Mononuclear cell (primary cell): Measurements from ENCODE around the gene ZNF205. TPM values are rescaled to one million over a fixed set of nuclear protein-coding genes. Genes with fewer than 3 reads are reported as not detected.
A peak's percentile ranks its signal among the peaks of the same experiment; 100 is the strongest.
"Not testable (repeated sequence)": the region's sequence is repeated elsewhere in the genome, so short reads cannot be mapped to it uniquely, and the experiment has no call there.

Experiments used
- H3K27me3 ChIP-seq: 2 replicates; pipeline ENCODE4 v1.6.0; 2011; ENCODE audit warnings: low read length, control low read depth; ENCODE audit not compliant: insufficient read depth
- H3K4me1 ChIP-seq: 2 replicates; pipeline ENCODE4 v1.5.1; 2011; ENCODE audit warnings: mild to moderate bottlenecking, low read length, control low read depth; ENCODE audit not compliant: insufficient read depth
- H3K4me3 ChIP-seq: 2 replicates; pipeline ENCODE4 v1.5.1; 2011; ENCODE audit warnings: mild to moderate bottlenecking, low read length, moderate library complexity
- H3K9me3 ChIP-seq: 2 replicates; pipeline ENCODE4 v1.5.1; 2011; ENCODE audit warnings: low read depth, mild to moderate bottlenecking, control low read depth, low read length
- total RNA-seq: library from RNA; depleted of rRNA; stranded (reverse); fragments of >200 nt; gene quantifications from one replicate; pipeline ENCODE4 v1.2.3, GENCODE V29; 2012

ZNF205 gene
- 0.52 TPM for total RNA-seq

DNA sequence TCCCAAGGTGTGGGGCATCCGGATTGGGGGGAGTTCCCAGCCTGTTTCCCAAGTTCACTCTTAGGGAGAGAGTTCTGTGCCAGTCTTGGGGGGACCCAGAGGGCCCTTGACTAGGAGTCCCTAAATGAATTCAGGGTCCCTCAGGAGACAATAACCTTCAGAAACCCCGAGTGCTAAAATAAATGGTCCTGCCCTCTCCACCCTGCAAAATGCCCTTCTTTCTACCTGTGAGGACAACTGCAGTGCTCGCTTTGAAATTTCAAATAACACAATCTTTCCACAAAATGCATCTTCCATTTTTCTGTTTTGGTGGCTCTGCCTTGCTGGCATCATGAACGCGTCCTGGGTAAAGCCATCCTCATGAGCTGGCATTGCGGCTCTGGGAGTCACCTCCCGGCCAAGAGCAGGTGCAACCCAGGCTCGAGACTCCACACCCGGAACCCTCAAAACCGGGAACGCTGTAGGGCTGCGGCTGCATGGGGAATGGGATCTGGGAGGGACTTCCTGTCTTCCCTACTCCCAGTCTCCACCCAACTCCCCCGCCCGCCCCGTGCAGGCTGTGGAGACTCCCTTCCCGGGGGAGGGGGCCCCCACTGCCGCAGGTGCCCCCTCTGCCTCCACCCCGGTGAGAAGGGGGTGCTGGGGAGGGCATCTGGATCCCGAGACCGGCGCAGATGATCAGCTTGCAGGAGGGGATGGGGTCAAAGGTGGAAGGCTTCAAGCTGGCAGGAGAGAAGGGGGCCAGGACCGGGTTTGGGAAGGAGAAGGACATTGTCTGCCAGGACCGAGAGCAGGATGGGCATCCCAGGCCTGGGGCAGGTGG is at the start of gene ZNF205:
Gene ZNF205 (plus strand): TSS at position 529 of the 823 bp plus-strand sequence. CDS start 845 bp downstream, outside the sequence.
- peaks cover 4% of the 10 kb centered on the region for H3K4me1 ChIP-seq
- no peaks in the 10 kb centered on the region for H3K9me3 ChIP-seq
- no peak within 1 kb of the TSS for H3K4me3 ChIP-seq
- no peaks in the 10 kb centered on the region for H3K27me3 ChIP-seq

- no peak overlapping the region for H3K4me3 ChIP-seq
Measured at GRCh38 chr16:3063625-3064386, 48.6 kb upstream of the ZNF205 start.

GRCh38 chr16:3065069-3065741 is 47.2 kb upstream of the ZNF205 start, which contains the start of gene IL32:
TSS of gene IL32 (plus strand) at chr16:3065640. CDS start at chr16:3065812, 172 bp downstream.
- Histone ChIP-seq H3K4me3 (peak within 1 kb of the TSS; percentile 60), H3K9me3 (no peaks in the 10 kb centered on the region), H3K27me3 (no peaks in the 10 kb centered on the region), H3K4me1 (peaks cover 48% of the 10 kb centered on the region)

More at GRCh38 chr16:3063625-3064386, 48.6 kb upstream of the ZNF205 start:
- no peaks in the 10 kb centered on the region for H3K9me3 ChIP-seq
- peaks cover 45% of the 10 kb centered on the region for H3K4me1 ChIP-seq
- no peaks in the 10 kb centered on the region for H3K27me3 ChIP-seq

DNA sequence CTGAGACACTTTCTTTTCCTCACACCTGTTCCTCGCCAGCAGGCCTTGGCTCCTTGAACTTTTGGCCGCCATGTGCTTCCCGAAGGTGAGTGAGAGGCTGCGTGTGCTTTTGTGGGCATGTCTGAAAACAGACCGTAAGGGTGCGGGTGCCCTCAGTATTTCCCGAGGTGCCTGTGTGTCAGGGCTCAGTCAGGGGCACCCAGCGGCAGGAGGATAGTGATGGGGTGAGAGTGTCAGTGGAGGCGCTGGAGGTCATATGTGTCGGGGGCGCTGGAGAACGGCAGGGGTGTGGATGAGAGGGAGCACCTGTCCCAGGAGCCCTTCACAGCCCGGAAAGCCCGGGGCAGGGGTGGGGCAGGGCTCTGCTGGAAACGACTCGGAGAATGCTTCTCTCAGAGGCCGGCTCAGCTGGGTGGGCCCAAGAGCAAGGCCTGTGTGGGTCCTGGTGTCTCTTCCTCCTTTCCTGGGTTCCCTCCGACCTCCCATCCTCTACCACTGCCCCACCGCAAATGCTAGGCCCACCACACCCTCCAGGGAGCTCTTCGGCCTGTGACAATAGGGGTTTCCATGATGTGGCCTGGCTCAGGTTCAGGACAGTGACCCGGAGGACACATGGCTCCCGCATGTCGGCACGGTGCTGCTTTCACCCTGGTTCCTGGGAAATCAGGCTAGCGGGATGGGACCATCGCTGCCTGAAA is 46.5 kb upstream of the ZNF205 start:
- Histone ChIP-seq H3K9me3 (no peaks in the 10 kb centered on the region), H3K4me1 (peaks cover 53% of the 10 kb centered on the region), H3K27me3 (no peaks in the 10 kb centered on the region), H3K4me3 (peak overlapping the region; percentile 60)

DNA sequence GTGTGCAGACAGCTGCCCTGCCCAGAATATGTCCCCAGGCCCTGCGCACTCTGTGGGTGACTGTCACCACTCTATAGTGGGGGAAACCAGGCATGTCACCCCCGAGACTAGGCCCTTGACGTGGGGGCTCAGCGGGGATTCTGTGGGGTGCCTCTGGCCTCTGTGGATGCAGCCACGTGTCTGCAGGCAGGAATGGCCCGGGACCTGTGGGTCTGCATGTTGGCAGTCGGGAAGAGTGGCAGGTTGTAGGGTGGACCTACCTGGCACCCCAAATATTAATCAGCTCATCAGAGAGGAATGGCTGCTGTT is 46.0 kb upstream of the ZNF205 start:
- Histone ChIP-seq H3K4me1 (peaks cover 57% of the 10 kb centered on the region), H3K27me3 (no peaks in the 10 kb centered on the region), H3K4me3 (peak overlapping the region; percentile 60), H3K9me3 (no peaks in the 10 kb centered on the region)

- Histone ChIP-seq H3K4me1 (peaks cover 58% of the 10 kb centered on the region), H3K27me3 (no peaks in the 10 kb centered on the region), H3K4me3 (no peak overlapping the region), H3K9me3 (no peaks in the 10 kb centered on the region)
Measured at GRCh38 chr16:3068487-3068886, 43.9 kb upstream of the ZNF205 start.

DNA sequence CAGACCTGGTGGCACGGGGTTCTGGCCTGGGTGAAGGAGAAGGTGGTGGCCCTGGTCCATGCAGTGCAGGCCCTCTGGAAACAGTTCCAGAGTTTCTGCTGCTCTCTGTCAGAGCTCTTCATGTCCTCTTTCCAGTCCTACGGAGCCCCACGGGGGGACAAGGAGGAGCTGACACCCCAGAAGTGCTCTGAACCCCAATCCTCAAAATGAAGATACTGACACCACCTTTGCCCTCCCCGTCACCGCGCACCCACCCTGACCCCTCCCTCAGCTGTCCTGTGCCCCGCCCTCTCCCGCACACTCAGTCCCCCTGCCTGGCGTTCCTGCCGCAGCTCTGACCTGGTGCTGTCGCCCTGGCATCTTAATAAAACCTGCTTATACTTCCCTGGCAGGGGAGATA is 43.2 kb upstream of the ZNF205 start:
- H3K27me3 ChIP-seq, H3K4me3 ChIP-seq, H3K9me3 ChIP-seq: not testable (repeated sequence)
- peaks cover 63% of the 10 kb centered on the region for H3K4me1 ChIP-seq

DNA sequence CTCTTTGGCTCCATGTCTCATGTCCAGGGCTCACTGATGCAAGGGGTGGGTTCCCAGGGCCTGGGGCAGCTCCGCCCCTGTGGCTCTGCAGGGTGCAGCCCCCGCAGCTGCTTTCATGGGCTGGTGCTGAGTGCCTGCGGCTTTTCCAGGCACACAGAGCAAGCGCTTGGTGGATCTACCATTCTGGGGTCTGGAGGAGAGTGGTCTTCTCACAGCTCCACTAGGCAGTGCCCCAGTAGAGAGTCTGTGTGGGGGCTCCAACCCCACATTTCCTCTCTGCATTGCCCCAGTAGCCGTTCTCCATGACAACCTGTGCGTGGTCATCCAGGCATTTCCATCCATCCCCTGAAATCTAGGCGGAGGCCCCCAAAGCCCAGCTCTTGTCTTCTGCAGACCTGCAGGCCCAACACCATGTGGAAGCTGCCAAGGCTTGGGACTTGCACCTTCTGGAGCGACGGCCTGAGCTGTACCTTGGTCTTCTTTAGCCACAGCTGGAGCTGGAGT is 41.7 kb upstream of the ZNF205 start:
- Histone ChIP-seq H3K27me3 (no peaks in the 10 kb centered on the region), H3K4me1 (peaks cover 72% of the 10 kb centered on the region), H3K9me3 (no peaks in the 10 kb centered on the region), H3K4me3 (no peak overlapping the region)

DNA sequence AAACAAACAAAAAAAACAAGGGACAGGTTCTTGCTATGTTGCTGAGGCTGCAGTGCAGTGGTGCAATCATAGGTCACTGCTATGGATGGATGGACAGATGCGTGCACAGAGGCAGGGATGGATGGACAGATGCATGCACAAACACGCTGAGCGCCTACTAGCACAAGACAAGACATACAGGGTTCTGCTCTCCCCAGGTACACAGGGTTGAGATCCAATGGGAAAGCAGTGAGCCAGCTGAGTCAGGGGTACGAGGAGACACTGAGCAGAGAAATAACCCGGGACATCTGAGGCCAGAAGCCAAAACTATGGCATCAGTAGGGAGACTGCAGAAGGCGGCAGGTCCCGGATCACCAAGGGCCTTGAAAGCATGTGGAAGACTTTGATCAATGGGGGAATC is 40.7 kb upstream of the ZNF205 start:
- no peaks in the 10 kb centered on the region for H3K27me3 ChIP-seq
- no peaks in the 10 kb centered on the region for H3K9me3 ChIP-seq
- H3K4me3 ChIP-seq = no peak overlapping the region
- H3K4me1 ChIP-seq = peaks cover 82% of the 10 kb centered on the region

- H3K27me3 ChIP-seq, H3K4me3 ChIP-seq, H3K9me3 ChIP-seq: not testable (repeated sequence)
- H3K4me1 ChIP-seq = peaks cover 87% of the 10 kb centered on the region
Measured at GRCh38 chr16:3072148-3072547, 40.2 kb upstream of the ZNF205 start.

- not testable (repeated sequence) for H3K4me3 ChIP-seq, H3K27me3 ChIP-seq, H3K9me3 ChIP-seq
- peaks cover 93% of the 10 kb centered on the region for H3K4me1 ChIP-seq
Measured at GRCh38 chr16:3072576-3073263, 39.7 kb upstream of the ZNF205 start.

DNA sequence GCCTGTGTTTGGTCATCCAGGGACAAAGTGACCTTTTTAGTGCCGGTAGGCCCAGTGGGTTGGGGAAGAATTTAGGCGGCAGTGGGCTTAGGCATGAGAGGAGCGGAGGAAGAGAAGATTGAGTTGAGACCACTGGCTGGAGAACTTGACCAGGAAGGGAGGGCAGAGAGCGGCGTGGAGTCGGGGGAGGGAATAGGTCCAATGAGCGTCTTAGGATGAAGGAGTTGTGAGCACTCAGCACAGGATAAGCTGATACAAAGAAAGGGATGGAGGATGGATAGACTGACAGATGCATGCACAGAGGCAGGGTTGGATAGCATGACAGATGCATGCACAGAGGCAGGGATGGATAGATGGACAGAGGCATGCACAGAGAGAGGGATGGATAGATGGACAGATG is 38.9 kb upstream of the ZNF205 start:
- Histone ChIP-seq H3K4me1 (peaks cover 89% of the 10 kb centered on the region), H3K27me3 (no peaks in the 10 kb centered on the region), H3K4me3 (no peak overlapping the region), H3K9me3 (no peaks in the 10 kb centered on the region)

DNA sequence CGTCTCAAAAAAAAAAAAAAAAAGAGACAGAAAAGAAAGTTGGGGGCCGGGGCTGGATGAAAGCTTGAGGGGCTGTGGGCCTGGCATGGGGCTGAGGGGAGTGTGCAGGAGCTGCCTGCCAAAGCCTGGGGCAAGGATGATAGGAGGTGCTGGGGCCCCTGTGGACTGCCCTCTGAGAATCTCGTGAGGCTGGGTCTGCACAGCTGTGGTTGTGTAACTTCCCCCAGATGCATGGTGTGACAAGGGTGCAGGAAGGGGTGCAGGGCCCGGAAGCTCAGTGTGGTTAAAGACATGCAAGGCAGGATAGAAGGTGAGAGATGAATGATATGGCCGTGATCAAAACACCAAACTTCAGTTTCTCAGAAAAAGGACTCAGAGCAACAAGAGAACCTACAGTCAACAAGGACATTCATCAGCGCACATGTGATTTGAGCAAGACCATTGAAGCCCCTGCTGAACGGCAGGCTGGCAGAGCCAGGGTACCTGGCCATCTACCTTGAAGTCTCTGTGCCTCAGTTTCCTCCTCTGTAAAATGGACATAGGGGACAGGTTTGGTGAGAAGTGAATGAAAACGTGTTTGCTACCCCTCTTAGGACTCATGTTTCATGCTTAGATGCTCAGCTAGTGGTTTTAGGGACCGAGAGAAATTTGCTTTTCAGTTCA is 37.4 kb upstream of the ZNF205 start:
- H3K27me3 ChIP-seq = no peaks in the 10 kb centered on the region
- peaks cover 76% of the 10 kb centered on the region for H3K4me1 ChIP-seq
- H3K4me3 ChIP-seq = no peak overlapping the region
- H3K9me3 ChIP-seq = no peaks in the 10 kb centered on the region

GRCh38 chr16:3075523-3075915 is 36.9 kb upstream of the ZNF205 start:
- no peaks in the 10 kb centered on the region for H3K27me3 ChIP-seq
- peaks cover 70% of the 10 kb centered on the region for H3K4me1 ChIP-seq
- H3K9me3 ChIP-seq = no peaks in the 10 kb centered on the region
- no peak overlapping the region for H3K4me3 ChIP-seq
